Upper lobe of left lung (tissue), 4 donors: ENCODE results near the gene MEGF11.

Experiments used
- CTCF ChIP-seq, 6 experiments: fragments of 450-650 bp in 4 of 6; fragments of 200-600 bp in 2 of 6; sonication (generic) in 2 of 6; IDR thresholded peaks; one replicate each; pipeline ENCODE4 v1.5.1; 2016 to 2019; ENCODE audit warnings: antibody characterized with exemption in 6 of 6
- POLR2A ChIP-seq, 4 donors: fragments of 450-650 bp; IDR thresholded peaks; one replicate each; pipeline ENCODE4 v1.5.1; 2016 to 2017; ENCODE audit warnings: antibody characterized with exemption in 4 of 4, mild to moderate bottlenecking in 2 of 4

GRCh38 chr15:66131200-66131599, 122.3 kb downstream of the MEGF11 start:
- TF ChIP-seq POLR2A (IDR thresholded peaks at IDR 0.05) = no peak
- no peak for TF ChIP-seq CTCF (IDR thresholded peaks at IDR 0.05)
